Measurements from ENCODE around the gene PCDHB11.
"Not testable (repeated sequence)": the region's sequence is repeated elsewhere in the genome, so short reads cannot be mapped to it uniquely, and the experiment has no call there.

PCDHB11 gene

DNA sequence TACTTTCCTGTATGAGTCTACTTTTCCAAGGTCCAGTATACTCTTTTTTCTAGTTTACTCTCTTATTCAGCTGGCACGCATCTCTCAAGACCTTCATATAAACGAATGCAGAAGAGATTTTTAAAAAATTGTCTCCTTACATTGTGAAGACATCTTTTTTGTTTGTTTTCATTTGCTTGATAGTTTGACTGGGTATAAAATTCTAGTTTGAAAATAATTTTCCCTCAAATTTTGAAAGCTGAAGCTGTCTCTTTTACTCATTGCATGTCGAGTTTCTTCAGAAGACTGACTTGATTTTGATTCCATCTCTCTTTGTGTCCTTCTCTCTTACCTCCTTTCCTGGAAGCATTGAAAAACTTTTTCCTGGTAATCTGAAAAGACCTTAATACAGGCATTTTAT, 3.1 kb upstream of the PCDHB11 start:
- no peaks in the 10 kb centered on the region for H3K4me1 ChIP-seq
- no peaks in the 10 kb centered on the region for H3K27me3 ChIP-seq
- no peak for DNase-seq
- TF ChIP-seq, protein P1, sequence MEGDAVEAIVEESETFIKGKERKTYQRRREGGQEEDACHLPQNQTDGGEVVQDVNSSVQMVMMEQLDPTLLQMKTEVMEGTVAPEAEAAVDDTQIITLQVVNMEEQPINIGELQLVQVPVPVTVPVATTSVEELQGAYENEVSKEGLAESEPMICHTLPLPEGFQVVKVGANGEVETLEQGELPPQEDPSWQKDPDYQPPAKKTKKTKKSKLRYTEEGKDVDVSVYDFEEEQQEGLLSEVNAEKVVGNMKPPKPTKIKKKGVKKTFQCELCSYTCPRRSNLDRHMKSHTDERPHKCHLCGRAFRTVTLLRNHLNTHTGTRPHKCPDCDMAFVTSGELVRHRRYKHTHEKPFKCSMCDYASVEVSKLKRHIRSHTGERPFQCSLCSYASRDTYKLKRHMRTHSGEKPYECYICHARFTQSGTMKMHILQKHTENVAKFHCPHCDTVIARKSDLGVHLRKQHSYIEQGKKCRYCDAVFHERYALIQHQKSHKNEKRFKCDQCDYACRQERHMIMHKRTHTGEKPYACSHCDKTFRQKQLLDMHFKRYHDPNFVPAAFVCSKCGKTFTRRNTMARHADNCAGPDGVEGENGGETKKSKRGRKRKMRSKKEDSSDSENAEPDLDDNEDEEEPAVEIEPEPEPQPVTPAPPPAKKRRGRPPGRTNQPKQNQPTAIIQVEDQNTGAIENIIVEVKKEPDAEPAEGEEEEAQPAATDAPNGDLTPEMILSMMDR (IDR thresholded peaks at IDR 0.05; ENCODE audit: low read depth, low read length) = no peak
- H3K4me3 ChIP-seq (ENCODE audit: low read depth, low read length) = no peak overlapping the region
- no peaks in the 10 kb centered on the region; the same call in 1 of the 2 replicates for H3K9me3 ChIP-seq
- H3K36me3 ChIP-seq = no peaks in the 10 kb centered on the region

- not testable (repeated sequence) for H3K27me3 ChIP-seq; DNase-seq; H3K36me3 ChIP-seq; H3K4me3 ChIP-seq (ENCODE audit: low read depth, low read length); H3K4me1 ChIP-seq; H3K9me3 ChIP-seq
Observed at GRCh38 chr5:141201126-141201525, 1.7 kb downstream of the PCDHB11 start.

GRCh38 chr5:141201646-141202045, 2.2 kb downstream of the PCDHB11 start:
- not testable (repeated sequence) for H3K27me3 ChIP-seq; DNase-seq; H3K36me3 ChIP-seq; H3K4me3 ChIP-seq (ENCODE audit: low read depth, low read length); H3K4me1 ChIP-seq; H3K9me3 ChIP-seq

GRCh38 chr5:141208478-141208877, 9.1 kb downstream of the PCDHB11 start, which contains the start of gene PCDHB12:
PCDHB12 (plus strand) TSS chr5:141208719; CDS start chr5:141208908, 189 bp downstream.
- TF ChIP-seq, protein P1 (IDR thresholded peaks at IDR 0.05; ENCODE audit: low read depth, low read length) = no peak
- H3K4me1 ChIP-seq = no peaks in the 10 kb centered on the region
- DNase-seq = no peak
- H3K4me3 ChIP-seq (ENCODE audit: low read depth, low read length) = no peak within 1 kb of the TSS
- H3K9me3 ChIP-seq = no peaks in the 10 kb centered on the region
- H3K27me3 ChIP-seq = no peaks in the 10 kb centered on the region
- H3K36me3 ChIP-seq = no peaks in the 10 kb centered on the region

- not testable (repeated sequence) for H3K4me3 ChIP-seq (ENCODE audit: low read depth, low read length); H3K9me3 ChIP-seq; H3K4me1 ChIP-seq; H3K27me3 ChIP-seq; DNase-seq; H3K36me3 ChIP-seq
Observed at GRCh38 chr5:141210281-141210680, 10.9 kb downstream of the PCDHB11 start.

GRCh38 chr5:141210849-141211248, 11.4 kb downstream of the PCDHB11 start:
- not testable (repeated sequence) for H3K36me3 ChIP-seq, H3K9me3 ChIP-seq, DNase-seq

DNA sequence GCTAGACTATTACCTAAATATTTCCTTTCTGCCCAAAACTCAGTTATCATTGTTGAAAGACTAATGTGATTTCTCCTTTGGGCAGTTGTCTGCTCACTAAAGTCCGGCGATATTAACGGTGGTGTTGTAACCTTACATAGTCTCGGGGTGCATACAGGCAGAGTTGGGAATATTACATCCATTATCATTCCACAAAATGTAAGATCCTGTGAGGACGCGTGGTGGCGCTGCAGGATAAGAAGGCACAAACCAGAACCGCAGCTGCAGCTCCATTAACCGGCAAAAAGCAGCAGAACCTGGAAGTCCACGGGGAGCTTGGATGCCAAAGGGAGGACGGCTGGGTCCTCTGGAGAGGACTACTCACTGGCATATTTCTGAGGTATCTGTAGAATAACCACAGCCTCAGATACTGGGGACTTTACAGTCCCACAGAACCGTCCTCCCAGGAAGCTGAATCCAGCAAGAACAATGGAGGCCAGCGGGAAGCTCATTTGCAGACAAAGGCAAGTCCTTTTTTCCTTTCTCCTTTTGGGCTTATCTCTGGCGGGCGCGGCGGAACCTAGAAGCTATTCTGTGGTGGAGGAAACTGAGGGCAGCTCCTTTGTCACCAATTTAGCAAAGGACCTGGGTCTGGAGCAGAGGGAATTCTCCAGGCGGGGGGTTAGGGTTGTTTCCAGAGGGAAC, 14.4 kb downstream of the PCDHB11 start, which contains the start of gene PCDHB13:
PCDHB13 (plus strand) TSS at position 264 of the 684 bp plus-strand sequence; CDS start at position 469, 205 bp downstream.
- not testable (repeated sequence) for H3K9me3 ChIP-seq; H3K27me3 ChIP-seq; H3K4me1 ChIP-seq; H3K4me3 ChIP-seq (ENCODE audit: low read depth, low read length); DNase-seq; H3K36me3 ChIP-seq

More at GRCh38 chr5:141210849-141211248, 11.4 kb downstream of the PCDHB11 start:
- H3K4me3 ChIP-seq (ENCODE audit: low read depth, low read length); H3K27me3 ChIP-seq; H3K4me1 ChIP-seq: not testable (repeated sequence)

DNA sequence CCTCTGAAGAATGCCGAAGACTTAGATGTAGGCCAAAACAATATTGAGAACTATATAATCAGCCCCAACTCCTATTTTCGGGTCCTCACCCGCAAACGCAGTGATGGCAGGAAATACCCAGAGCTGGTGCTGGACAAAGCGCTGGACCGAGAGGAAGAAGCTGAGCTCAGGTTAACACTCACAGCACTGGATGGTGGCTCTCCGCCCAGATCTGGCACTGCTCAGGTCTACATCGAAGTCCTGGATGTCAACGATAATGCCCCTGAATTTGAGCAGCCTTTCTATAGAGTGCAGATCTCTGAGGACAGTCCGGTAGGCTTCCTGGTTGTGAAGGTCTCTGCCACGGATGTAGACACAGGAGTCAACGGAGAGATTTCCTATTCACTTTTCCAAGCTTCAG, 15.2 kb downstream of the PCDHB11 start:
- H3K36me3 ChIP-seq; H3K4me1 ChIP-seq; DNase-seq; H3K4me3 ChIP-seq (ENCODE audit: low read depth, low read length); H3K27me3 ChIP-seq; H3K9me3 ChIP-seq: not testable (repeated sequence)

GRCh38 chr5:141215504-141215903, 16.1 kb downstream of the PCDHB11 start:
- H3K36me3 ChIP-seq; H3K4me1 ChIP-seq; H3K9me3 ChIP-seq; DNase-seq; H3K27me3 ChIP-seq; H3K4me3 ChIP-seq (ENCODE audit: low read depth, low read length): not testable (repeated sequence)

DNA sequence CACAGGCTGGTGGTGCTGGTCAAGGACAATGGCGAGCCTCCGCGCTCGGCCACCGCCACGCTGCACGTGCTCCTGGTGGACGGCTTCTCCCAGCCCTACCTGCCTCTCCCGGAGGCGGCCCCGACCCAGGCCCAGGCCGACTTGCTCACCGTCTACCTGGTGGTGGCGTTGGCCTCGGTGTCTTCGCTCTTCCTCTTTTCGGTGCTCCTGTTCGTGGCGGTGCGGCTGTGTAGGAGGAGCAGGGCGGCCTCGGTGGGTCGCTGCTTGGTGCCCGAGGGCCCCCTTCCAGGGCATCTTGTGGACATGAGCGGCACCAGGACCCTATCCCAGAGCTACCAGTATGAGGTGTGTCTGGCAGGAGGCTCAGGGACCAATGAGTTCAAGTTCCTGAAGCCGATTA, 16.6 kb downstream of the PCDHB11 start:
- H3K4me1 ChIP-seq; H3K9me3 ChIP-seq; H3K4me3 ChIP-seq (ENCODE audit: low read depth, low read length); H3K27me3 ChIP-seq; H3K36me3 ChIP-seq; DNase-seq: not testable (repeated sequence)
